Uterus (tissue), 2 donors: Measurements from ENCODE around the gene LRRC53.

Experiments
- POLR2A ChIP-seq, 2 donors: fragments of 450-650 bp; IDR thresholded peaks; one replicate each; pipeline ENCODE4 v1.6.1; 2016; ENCODE audit warnings: antibody characterized with exemption in 2 of 2, mild to moderate bottlenecking in 1 of 2, moderate library complexity in 1 of 2
- TF ChIP-seq, protein P1 (sequence below), 4 experiments: fragments of 200-600 bp in 2 of 4; fragments of 450-650 bp in 2 of 4; sonication (generic) in 2 of 4; IDR thresholded peaks; one replicate each; pipeline ENCODE4 v1.5.1; 2016 to 2019; ENCODE audit warnings: antibody characterized with exemption in 4 of 4, mild to moderate bottlenecking in 2 of 4, moderate library complexity in 1 of 4

- TF ChIP-seq, protein P1, sequence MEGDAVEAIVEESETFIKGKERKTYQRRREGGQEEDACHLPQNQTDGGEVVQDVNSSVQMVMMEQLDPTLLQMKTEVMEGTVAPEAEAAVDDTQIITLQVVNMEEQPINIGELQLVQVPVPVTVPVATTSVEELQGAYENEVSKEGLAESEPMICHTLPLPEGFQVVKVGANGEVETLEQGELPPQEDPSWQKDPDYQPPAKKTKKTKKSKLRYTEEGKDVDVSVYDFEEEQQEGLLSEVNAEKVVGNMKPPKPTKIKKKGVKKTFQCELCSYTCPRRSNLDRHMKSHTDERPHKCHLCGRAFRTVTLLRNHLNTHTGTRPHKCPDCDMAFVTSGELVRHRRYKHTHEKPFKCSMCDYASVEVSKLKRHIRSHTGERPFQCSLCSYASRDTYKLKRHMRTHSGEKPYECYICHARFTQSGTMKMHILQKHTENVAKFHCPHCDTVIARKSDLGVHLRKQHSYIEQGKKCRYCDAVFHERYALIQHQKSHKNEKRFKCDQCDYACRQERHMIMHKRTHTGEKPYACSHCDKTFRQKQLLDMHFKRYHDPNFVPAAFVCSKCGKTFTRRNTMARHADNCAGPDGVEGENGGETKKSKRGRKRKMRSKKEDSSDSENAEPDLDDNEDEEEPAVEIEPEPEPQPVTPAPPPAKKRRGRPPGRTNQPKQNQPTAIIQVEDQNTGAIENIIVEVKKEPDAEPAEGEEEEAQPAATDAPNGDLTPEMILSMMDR (IDR thresholded peaks at IDR 0.05): no peak
- TF ChIP-seq POLR2A (IDR thresholded peaks at IDR 0.05): no peak
Measured at GRCh38 chr1:74548961-74549750, 36.7 kb upstream of the LRRC53 start.
